Measurements from ENCODE around the gene MYL7. TPM values are rescaled to one million over a fixed set of nuclear protein-coding genes. Genes with fewer than 3 reads are reported as not detected.

The MYL7 gene
- total RNA-seq, 1 donor from 2014 or later: 1.7 TPM

DNA sequence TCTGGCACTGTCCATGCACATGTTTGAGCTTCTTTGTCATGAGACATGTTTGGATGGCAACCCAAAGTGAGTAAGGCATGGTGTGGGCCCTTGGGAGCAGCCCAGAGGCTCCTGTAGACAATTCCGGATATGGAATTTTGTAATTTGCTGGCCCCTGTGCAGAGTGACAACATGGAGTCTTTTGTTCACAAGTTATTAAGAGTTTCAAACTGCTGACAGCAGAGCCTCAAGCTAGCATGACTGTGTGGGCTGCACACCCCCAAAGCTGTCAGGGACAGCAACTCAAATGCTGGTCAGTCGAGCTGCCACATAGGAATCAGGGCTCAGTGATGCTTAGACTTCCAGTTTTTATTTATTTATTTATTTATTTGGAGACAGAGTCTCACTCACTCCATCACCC is 7.0 kb upstream of the MYL7 start:
- DNase-seq (ENCODE audit: low spot score, unreplicated experiment): no peak
- Mint-ChIP-seq H3K27me3 (peaks cover 41% of the 10 kb centered on the region), H3K4me3 (ENCODE audit: low read depth) (no peak overlapping the region), H3K4me1 (ENCODE audit: low read depth) (peaks cover 10% of the 10 kb centered on the region), H3K27ac (peak overlapping the region; percentile 31), H3K36me3 (ENCODE audit: insufficient read depth) (no peaks in the 10 kb centered on the region), H3K9me3 (ENCODE audit: low read depth) (no peaks in the 10 kb centered on the region)
- TF ChIP-seq, protein P1, sequence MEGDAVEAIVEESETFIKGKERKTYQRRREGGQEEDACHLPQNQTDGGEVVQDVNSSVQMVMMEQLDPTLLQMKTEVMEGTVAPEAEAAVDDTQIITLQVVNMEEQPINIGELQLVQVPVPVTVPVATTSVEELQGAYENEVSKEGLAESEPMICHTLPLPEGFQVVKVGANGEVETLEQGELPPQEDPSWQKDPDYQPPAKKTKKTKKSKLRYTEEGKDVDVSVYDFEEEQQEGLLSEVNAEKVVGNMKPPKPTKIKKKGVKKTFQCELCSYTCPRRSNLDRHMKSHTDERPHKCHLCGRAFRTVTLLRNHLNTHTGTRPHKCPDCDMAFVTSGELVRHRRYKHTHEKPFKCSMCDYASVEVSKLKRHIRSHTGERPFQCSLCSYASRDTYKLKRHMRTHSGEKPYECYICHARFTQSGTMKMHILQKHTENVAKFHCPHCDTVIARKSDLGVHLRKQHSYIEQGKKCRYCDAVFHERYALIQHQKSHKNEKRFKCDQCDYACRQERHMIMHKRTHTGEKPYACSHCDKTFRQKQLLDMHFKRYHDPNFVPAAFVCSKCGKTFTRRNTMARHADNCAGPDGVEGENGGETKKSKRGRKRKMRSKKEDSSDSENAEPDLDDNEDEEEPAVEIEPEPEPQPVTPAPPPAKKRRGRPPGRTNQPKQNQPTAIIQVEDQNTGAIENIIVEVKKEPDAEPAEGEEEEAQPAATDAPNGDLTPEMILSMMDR (IDR thresholded peaks at IDR 0.05; ENCODE audit: unreplicated experiment): no peak

DNA sequence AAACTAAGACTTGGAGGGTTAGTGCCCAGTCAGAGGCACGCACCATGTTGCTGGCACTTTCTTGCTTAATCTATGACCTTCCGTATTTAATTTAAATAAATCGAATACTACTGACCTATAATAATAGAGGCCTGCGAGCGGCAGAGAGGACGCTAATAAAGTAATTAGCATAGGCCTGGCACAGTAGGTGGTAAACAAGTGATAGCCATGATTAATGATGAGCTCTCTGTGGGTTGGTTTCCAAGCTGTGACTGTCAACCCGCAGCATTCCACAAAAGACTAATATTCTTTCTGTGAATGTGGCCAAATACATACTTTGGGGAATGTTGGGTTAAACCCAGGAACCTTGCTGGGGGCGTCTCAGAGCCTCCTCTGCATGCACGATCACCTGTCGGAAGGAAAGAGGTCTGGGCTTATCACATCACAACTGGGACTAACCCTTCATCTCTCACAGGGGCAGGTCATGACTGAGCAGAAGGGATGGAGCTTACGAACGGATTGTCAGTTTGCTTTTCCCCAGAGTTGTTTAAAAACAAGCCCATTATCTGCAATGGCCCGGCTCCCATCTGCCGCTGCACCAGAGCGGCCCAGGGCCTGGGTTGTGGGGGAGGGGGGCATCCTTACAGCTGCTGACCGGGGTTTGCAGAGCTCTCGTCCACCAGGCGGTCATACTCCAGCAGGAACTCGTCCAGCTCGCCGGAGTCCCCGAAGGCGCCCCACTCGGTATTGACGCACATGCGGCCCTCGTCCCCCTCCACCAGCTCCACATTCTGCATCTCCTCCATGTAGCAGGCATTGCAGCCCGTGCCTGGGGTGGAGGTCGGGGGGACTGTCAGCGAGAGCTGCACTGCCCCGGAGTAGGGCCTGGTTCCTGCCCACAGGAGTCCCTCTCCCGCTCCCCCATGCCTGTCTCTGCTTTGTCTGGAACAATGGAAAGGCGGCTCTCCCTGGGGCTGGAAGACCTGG is 6.2 kb upstream of the MYL7 start:
- H3K4me1 Mint-ChIP-seq (ENCODE audit: low read depth): peaks cover 10% of the 10 kb centered on the region
- peak overlapping the region; percentile 42 for H3K4me3 Mint-ChIP-seq (ENCODE audit: low read depth)
- TF ChIP-seq, protein P1 (IDR thresholded peaks at IDR 0.05; ENCODE audit: unreplicated experiment): peak; percentile 13
- no peaks in the 10 kb centered on the region for H3K9me3 Mint-ChIP-seq (ENCODE audit: low read depth)
- no peaks in the 10 kb centered on the region for H3K36me3 Mint-ChIP-seq (ENCODE audit: insufficient read depth)
- H3K27ac Mint-ChIP-seq: peak overlapping the region; percentile 92
- peaks cover 41% of the 10 kb centered on the region for H3K27me3 Mint-ChIP-seq
- no peak for DNase-seq (ENCODE audit: low spot score, unreplicated experiment)

DNA sequence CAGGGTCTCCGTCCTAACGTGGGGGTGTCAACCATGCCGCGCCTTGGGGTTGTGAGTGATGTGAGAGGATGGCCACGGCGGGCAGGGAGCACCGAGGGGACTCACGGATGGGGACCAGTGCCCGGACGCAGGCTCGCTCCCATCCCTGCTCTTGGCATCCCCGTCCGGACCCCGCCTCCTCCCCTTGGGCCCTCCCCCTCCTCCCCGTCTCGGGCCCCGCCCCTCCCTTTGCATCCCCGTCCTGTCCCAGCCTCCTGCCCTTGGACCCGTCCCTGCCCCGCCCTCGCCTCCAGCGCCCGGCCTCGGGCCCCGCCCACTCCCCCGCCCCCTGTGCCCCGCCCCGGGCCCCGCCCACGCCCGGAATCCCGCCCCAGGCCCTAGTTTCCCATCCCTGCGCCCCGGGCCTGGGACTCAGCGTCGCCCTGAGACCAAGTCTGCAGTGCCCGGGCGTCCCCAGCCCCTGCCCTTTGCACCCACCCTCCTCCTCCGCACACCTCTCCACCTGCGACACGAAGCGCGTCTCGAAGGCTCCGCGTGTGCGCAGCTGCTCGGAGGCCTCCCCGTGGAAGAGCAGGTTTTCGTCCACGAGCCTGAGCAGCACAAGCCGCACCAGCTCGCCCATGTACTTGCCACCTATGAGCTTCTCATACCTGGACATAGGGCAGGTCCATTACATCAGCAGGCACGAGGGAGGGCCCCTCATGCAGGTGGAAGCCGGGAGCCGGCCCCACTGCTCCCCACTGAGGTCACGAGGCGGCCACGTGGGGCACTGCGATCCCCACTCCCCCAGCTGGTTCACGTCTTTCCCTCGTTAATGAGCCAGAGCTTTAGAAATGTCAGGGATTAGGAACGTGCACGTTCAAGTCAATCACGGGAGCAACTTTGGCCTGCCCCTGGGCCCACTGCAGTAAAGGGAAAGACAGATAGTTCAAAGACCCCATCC is 5.1 kb upstream of the MYL7 start:
- peak; percentile 47 for DNase-seq (ENCODE audit: low spot score, unreplicated experiment)
- Mint-ChIP-seq H3K27me3 (peaks cover 41% of the 10 kb centered on the region), H3K27ac (peak overlapping the region; percentile 59), H3K4me3 (ENCODE audit: low read depth) (peak overlapping the region; percentile 31), H3K4me1 (ENCODE audit: low read depth) (peaks cover 9% of the 10 kb centered on the region), H3K36me3 (ENCODE audit: insufficient read depth) (no peaks in the 10 kb centered on the region), H3K9me3 (ENCODE audit: low read depth) (no peaks in the 10 kb centered on the region)
- TF ChIP-seq, protein P1 (IDR thresholded peaks at IDR 0.05; ENCODE audit: unreplicated experiment): no peak

DNA sequence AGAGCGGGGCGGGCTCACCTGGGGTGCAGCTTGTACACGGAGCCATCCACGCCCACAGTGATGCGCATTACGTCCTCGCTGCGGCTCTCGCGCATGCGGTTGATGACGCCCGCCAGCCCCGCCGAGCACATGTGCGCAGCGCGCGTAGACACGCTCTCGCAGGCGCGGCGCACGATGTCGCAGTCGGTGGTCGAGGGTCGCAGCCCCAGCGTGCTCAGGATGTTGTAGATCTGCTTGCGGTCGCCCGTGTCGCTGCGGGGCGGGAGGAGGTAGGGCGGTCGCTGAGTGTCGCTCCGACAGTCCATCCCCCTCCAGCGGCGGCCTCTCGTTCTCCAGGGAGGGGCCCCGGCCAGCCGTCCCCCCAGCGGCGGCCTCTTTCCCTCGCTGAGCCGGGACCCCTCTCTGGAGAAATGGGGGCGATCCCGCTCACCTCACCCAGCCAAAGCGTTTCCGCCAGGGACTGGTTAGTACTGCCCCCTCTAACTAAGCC is 4.4 kb upstream of the MYL7 start:
- Mint-ChIP-seq H3K36me3 (ENCODE audit: insufficient read depth) (no peaks in the 10 kb centered on the region), H3K4me3 (ENCODE audit: low read depth) (peak overlapping the region; percentile 31), H3K27ac (no peak overlapping the region), H3K27me3 (peaks cover 41% of the 10 kb centered on the region), H3K9me3 (ENCODE audit: low read depth) (no peaks in the 10 kb centered on the region), H3K4me1 (ENCODE audit: low read depth) (peaks cover 9% of the 10 kb centered on the region)
- TF ChIP-seq, protein P1 (IDR thresholded peaks at IDR 0.05; ENCODE audit: unreplicated experiment): no peak
- DNase-seq (ENCODE audit: low spot score, unreplicated experiment): no peak

DNA sequence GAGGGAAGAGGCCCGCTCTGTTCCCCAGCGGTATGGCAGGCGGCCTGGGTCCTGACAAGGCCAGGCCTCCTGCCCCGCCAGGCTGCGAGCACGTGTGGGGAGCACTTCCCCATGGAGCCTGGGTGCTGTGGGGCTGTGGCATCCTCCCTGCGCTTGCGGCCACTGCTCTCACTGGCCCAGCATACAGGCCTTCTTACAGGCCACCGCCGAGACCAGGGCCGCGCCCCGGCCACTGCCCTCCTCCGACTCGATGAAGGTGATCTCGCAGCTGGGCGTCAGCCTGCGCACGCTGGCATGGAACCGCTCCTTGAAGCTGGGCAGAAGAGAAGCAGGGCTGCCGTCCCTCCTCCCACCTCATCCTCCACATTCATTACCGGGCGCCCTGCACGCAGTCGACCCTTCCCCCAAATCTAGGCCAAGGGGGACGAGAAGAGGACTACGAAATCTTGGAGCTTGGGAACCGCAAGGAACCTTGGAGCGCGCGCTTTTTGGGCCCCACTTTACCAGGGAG is 3.9 kb upstream of the MYL7 start:
- no peak for DNase-seq (ENCODE audit: low spot score, unreplicated experiment)
- TF ChIP-seq, protein P1 (IDR thresholded peaks at IDR 0.05; ENCODE audit: unreplicated experiment): no peak
- H3K4me1 Mint-ChIP-seq (ENCODE audit: low read depth): peaks cover 9% of the 10 kb centered on the region
- no peak overlapping the region for H3K4me3 Mint-ChIP-seq (ENCODE audit: low read depth)
- H3K9me3 Mint-ChIP-seq (ENCODE audit: low read depth): no peaks in the 10 kb centered on the region
- peaks cover 41% of the 10 kb centered on the region for H3K27me3 Mint-ChIP-seq
- no peaks in the 10 kb centered on the region for H3K36me3 Mint-ChIP-seq (ENCODE audit: insufficient read depth)
- H3K27ac Mint-ChIP-seq: no peak overlapping the region

Measured in progenitor cell of endocrine pancreas (in vitro differentiated cells).